Measurements from ENCODE around the gene CMTM2.
"Not testable (repeated sequence)": the region's sequence is repeated elsewhere in the genome, so short reads cannot be mapped to it uniquely, and the experiment has no call there.

The CMTM2 gene

GRCh38 chr16:66619534-66620428, 40.5 kb downstream of the CMTM2 start:
- peak; percentile 63 for DNase-seq
- in situ Hi-C loops (cut with MboI; ENCODE audit: low pct_unique_long_range_greater_than_20kb, low sequenced_read_pairs): no loop called here

- in situ Hi-C loops (cut with MboI; ENCODE audit: low pct_unique_long_range_greater_than_20kb, low sequenced_read_pairs): no loop called here
- DNase-seq: no peak
These were observed 41.1 kb downstream of the CMTM2 start for GRCh38 chr16:66620429-66620795.

GRCh38 chr16:66621973-66622372, 42.7 kb downstream of the CMTM2 start:
- DNase-seq: no peak
- in situ Hi-C loops (cut with MboI; ENCODE audit: low pct_unique_long_range_greater_than_20kb, low sequenced_read_pairs): no loop called here

GRCh38 chr16:66622863-66623262, 43.6 kb downstream of the CMTM2 start:
- in situ Hi-C loops (cut with MboI; ENCODE audit: low pct_unique_long_range_greater_than_20kb, low sequenced_read_pairs): no loop called here
- DNase-seq: no peak

- no peak for DNase-seq
- in situ Hi-C loops (cut with MboI; ENCODE audit: low pct_unique_long_range_greater_than_20kb, low sequenced_read_pairs): no loop called here
These were observed 44.5 kb downstream of the CMTM2 start for GRCh38 chr16:66623755-66624154.

- in situ Hi-C loops (cut with MboI; ENCODE audit: low pct_unique_long_range_greater_than_20kb, low sequenced_read_pairs); DNase-seq: not testable (repeated sequence)
These were observed 48.5 kb downstream of the CMTM2 start for GRCh38 chr16:66627611-66628378.

GRCh38 chr16:66629856-66630255, 50.6 kb downstream of the CMTM2 start:
- in situ Hi-C loops (cut with MboI; ENCODE audit: low pct_unique_long_range_greater_than_20kb, low sequenced_read_pairs): no loop called here
- DNase-seq: no peak

GRCh38 chr16:66630561-66631260, 51.4 kb downstream of the CMTM2 start:
- in situ Hi-C loops (cut with MboI; ENCODE audit: low pct_unique_long_range_greater_than_20kb, low sequenced_read_pairs): not testable (repeated sequence)

GRCh38 chr16:66631558-66631957, 52.3 kb downstream of the CMTM2 start:
- DNase-seq; in situ Hi-C loops (cut with MboI; ENCODE audit: low pct_unique_long_range_greater_than_20kb, low sequenced_read_pairs): not testable (repeated sequence)

More at GRCh38 chr16:66630561-66631260, 51.4 kb downstream of the CMTM2 start:
- DNase-seq: not testable (repeated sequence)

- DNase-seq: no peak
- in situ Hi-C loops (cut with MboI; ENCODE audit: low pct_unique_long_range_greater_than_20kb, low sequenced_read_pairs): no loop called here
These were observed 55.4 kb downstream of the CMTM2 start for GRCh38 chr16:66634527-66635196.

- no peak for DNase-seq
- in situ Hi-C loops (cut with MboI; ENCODE audit: low pct_unique_long_range_greater_than_20kb, low sequenced_read_pairs): no loop called here
These were observed 56.1 kb downstream of the CMTM2 start for GRCh38 chr16:66635406-66635805.

- no peak for DNase-seq
- in situ Hi-C loops (cut with MboI; ENCODE audit: low pct_unique_long_range_greater_than_20kb, low sequenced_read_pairs): no loop called here
These were observed 56.9 kb downstream of the CMTM2 start for GRCh38 chr16:66636199-66636598.

GRCh38 chr16:66637806-66638205, 58.5 kb downstream of the CMTM2 start:
- no peak for DNase-seq
- in situ Hi-C loops (cut with MboI; ENCODE audit: low pct_unique_long_range_greater_than_20kb, low sequenced_read_pairs): no loop called here

Data from KBM-7 (cell line).